HG03342 (cell line): ENCODE data around the gene PON1.

Experiments
- ATAC-seq: cut with Tn5 transposase; IDR thresholded peaks from one replicate; pipeline ENCODE4 v1.9.1; 2021; ENCODE audit warnings: mild to moderate bottlenecking, moderate library complexity; ENCODE audit not compliant: unreplicated experiment

Gene PON1

DNA sequence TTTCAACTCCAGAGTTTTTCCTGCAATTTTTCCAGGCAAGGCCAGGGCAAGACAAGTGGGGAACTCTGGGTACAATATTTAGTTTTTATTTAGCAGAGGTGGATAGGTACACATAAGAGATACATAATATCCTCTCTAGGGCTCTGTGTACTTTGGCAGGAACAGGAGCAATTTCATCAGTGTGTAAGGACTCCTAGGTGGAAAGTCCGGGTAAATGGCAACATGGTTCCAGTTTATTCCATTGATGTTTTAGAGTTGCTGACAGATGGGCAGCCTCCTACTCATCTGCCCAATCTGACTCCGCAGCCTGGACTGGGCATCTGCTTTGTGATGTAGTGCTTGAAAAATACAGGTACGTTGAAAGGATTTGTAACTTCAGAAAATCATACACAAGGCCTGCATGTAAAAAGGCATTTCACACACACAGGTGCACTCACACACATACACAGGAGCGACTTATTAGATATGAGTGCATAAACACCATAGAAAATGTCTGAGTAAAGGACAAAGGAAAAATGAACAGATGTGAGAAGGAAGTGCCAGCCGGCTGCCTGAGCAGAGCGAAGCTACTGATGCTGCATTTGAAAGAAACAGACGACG lies 5.7 kb downstream of the PON1 start:
- ATAC-seq, result no peak

DNA sequence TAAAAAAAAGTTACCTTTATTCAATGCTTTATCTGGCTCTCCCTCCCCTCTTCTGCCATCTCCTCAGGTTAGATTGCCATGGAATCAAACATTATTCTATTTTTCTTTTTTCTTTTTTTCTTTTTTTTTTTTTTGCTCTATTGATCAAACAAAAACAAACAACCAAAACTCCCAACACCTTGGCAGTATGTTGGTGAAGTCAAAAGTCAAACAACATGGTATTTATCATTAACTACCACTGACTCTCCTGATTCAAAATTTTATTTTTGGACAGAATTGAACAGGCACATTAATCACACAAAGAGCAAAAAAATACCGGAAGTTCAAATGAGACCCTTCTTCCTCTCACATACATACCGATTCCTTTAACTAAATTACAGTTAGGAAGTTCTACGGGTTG lies 6.4 kb downstream of the PON1 start:
- ATAC-seq, result no peak

DNA sequence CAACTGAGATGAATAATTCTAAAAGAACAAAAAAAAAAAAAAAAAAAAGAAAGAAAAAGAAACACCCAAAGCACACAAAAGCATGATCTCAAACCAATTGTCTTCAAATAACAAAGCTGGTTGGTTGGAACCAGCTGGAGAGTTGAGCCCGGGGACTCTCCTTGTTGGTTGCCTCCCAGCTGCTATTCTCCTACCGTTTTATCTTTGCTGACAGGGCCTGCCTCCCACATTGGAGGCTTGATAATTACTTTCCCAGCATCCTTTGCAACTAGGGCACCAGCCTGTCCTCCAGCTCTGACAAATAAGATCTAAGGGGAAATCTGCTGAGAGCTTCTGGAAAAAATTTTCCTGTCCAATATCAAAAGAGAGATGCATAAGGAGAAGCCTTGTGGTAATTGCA lies 6.8 kb downstream of the PON1 start:
- ATAC-seq, result no peak

DNA sequence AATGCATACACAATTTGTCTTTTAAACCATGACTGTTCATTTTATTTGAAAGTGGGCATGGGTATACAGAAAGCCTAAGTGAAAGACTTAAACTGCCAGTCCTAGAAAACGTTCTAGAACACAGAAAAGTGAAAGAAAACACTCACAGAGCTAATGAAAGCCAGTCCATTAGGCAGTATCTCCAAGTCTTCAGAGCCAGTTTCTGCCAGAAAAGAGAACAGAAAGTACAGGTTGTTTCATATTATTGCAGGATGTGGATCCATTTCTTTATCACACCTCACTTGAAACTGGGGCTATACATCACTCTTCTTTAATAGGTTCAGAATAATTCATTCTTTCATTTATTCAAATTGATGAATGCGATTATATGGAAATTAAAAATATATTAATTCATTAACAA lies 7.7 kb downstream of the PON1 start:
- ATAC-seq, result peak; percentile 90

DNA sequence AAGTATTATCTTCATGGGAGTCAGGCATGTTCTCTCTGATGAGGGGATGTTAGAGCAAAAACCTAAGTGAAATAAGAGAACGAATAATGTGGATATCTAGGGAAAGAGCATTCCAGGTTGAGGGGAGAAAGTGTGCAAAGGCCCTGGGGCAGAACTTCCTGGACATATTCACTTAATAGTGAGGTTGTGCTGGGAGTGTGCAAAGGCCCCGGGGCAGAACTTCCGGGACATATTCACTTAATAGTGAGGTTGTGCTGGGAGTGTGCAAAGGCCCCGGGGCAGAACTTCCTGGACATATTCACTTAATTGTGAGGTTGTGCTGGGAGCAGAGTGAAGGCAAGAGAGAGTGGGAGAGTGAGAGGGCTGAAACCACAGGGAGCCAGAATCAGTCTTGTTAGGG lies 11.8 kb downstream of the PON1 start:
- ATAC-seq, result no peak

DNA sequence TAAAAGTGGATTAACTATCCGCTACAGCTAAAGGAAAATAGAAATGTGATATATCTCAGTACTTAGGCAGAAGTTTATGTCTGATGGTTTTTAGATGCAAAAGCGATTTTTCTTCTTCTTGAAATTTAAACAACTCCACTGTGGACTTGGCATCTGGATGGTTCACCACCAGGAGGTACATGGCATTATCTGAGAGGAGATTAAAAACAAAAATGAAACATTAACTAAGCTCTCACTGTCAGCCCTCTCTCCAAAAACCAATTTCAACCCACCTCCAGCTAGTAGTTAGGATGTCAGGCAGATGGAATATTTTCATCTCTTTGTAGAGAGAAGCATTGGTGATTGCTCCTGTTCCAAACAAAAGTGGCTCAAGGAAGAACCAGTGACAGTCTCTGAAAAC lies 12.9 kb downstream of the PON1 start:
- no peak for ATAC-seq

DNA sequence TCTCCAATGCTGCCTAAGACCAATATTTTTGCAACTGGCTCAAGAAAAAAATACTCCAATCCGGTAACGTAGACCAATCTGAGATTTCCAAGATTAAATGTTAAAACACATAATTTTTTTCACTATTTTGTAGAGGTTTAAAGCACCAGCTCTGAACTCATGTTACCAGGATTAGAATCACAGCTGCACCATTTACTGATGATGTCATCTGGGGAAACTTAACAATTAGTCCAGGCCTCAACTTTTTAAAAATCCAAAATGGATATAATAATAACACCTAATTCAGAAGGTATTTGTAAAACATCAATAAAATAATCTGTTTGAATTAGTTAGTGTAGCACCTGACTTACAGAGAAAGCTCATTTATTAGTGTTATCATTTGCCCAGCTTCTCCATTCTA lies 14.4 kb downstream of the PON1 start:
- no peak for ATAC-seq

DNA sequence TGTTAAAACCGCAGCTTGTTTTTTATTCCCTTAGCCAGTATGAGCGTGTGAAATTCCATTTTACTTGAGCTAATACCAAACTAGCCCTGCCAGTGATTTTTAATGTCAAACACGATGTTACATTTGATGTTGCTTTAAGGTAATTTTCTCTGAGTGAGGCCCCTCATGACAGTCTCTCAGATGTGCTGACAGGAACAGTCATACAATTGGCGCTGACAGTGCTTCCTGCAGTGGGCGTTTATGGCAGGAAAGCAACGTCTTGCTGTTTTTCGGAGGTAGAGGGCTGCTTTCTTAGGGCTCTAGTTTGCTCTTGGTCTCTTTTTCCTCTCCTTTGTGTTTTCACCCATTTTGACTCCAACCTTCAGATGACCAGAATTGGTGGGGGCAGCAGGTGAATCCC lies 19.3 kb downstream of the PON1 start:
- ATAC-seq, result no peak

DNA sequence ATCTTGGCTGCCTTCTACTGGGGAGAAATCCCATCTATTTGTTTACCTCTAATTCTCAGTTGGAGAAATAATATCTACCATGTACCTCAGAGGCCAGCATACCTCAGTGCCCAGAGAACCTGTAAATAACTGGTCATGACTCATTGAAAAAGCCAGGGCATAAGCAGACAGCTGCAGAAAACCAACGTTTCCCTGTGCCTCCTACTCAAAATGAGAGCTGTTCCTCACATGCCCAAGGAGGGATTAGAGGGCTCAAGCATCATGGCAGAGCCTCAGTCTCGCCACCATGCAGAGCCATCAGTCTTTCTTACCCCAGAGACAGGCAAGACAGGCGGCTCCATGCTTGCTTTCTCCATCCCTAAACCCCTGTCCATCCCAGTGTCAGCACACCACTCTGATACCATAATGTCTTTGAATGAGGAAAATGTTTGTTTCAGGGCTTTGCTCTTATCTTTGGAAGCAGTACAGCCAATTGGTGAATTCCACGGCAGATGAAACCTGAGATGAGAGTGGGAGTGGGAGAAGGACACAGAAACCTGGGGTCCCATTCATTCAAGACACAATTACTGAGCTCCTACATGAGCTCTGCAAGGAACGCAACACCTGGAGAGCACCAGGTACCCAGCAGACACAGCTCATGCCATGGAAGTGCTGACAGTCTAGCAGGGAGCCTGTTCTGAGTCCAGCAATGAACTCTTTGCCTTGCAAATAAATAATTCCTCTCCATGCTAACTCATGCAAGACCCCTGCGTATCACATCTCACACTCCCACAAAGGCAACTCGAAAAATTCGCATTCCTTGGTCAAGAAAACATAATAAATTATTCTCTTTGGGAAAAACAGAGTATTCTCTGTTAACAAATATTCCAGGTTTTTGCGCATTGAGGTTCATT lies 21.1 kb downstream of the PON1 start:
- no peak for ATAC-seq

DNA sequence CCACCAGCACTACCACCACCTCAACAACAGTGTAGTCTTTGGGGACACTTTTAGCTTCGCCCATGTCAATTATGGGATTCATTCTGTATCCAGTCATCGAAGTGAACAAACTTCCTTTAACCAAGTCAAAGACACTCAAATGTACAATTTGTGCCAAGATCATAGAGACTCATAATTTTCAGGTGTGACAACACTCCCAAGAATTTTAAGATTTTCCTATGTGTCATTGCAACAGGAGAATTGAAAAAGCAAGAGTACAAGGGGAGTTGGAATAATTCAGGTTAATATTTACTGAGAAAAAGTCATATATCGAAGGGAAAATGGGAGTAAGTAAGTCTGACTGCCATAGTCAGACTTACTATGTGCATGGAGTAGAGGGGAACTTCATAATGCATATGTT lies 26.2 kb downstream of the PON1 start:
- no peak for ATAC-seq

DNA sequence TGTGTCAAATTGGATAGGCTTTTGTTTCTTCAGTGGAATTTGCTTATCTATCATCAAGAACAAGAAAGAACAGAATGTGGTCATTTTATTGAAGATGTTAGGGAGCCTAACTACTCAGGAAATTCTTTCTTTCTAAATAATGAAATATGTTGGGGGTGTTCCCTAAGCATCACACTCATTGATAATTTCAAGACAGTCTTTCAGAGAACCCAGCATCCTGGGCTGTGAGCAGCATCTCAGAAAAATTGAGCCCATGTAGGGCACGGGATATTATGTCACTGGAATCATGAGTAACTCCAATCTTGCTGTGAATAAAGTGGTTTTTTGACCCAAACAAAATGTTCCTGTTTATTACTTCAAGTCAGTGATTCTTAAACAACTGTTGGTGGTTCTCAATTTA lies 27.3 kb downstream of the PON1 start:
- ATAC-seq, result no peak

DNA sequence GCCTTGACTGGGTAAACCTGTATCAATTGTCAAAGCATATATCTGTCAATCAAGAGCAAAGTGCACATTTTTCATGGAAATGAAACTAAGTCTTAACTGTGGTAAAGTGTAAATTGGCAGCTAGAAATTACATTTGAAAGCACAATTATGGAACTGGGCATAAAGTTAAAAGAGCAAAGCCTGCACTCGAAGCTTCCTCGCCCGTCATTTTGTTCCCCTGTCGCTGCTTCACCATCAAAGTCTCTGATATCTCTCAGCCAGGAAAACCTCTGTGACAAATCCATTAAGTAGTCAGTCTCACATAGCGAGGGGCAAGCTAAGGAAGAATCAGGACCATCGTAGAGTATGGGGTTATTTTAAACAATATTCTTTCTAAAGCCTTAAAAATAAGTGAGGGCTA lies 27.9 kb downstream of the PON1 start:
- no peak for ATAC-seq

DNA sequence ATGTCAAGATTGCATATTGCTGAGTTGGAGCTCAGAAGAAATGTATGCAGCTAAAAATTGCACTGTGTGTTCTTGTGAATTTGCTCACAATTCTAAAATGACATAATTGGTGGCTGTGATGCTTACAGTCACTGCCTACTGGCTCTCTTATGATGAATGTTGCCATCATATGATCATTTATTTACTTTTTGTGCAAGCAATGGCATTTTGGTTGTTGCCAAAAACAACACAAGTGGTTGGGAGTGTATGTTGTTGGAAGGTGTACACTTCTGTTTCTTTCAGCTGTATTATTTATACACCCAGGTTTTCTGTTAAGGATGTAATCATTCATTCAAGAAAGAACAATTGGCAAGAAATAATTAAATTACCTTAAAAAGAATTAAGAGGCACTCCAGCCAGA lies 28.9 kb downstream of the PON1 start:
- no peak for ATAC-seq

DNA sequence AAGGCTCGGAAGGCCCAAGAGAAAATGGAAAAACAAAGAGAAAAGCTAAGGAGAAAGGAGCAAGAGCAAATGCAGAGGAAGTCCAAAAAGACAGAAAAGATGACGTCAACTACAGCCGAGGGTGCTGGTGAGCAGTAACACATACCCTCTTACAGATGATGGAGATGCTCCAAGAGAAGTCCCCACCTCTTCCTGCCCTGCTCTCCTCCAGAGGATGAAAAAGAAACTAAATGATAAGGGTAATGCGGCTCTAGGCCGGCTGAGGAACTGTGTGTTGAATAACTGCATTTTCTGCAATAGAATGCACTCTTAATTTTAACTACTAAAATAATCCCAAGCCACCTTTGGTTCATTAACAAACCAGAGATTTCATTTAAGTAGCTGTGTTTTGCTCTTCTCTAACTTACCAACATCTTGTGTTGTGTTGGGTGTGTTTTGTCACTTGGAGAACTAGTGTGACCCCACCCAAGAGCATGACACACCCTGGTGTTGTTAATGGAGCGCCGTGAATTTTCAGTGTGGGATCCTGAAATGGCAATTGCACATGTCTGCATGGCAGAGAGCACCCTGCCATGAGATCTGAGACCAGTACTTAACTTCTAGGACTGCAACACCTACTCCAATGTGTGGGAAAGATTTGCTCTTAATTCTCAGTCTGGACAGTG lies 34.0 kb downstream of the PON1 start:
- no peak for ATAC-seq

DNA sequence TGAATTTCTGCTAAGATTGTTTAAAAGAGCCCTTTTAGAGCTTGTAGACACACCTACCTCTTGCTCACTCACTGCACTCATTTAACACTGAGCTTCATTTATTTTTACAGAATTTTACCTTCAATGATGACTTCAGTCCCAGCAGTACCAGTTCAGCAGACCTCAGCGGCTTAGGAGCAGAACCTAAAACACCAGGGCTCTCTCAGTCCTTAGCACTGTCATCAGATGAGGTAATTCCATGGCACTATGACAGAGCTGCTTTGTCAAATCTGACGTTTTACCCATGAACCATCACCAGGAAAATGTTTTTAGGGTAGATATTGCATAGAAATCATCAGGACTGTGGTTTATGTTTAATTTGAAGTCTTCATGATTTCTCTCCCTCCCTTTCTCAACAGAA lies 38.2 kb downstream of the PON1 start:
- ATAC-seq, result no peak

DNA sequence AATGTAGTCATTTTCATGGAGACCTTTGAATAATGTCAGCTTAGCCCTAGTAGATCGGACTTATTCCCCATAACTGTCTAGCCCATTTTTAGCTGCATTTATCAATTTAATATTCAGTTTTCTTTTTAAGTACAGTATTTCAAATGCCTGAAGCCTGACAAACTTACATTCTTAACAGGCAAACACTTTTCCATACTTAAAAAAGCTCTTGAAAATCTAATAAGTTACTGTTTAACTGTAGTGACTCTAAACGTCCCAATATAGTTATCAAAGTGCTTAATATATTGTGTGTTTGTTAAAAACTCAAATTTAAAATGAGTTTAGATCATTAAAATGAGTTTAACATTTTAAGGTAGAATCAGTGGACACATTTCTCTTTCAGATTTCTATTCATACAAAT lies 44.9 kb downstream of the PON1 start:
- no peak for ATAC-seq

DNA sequence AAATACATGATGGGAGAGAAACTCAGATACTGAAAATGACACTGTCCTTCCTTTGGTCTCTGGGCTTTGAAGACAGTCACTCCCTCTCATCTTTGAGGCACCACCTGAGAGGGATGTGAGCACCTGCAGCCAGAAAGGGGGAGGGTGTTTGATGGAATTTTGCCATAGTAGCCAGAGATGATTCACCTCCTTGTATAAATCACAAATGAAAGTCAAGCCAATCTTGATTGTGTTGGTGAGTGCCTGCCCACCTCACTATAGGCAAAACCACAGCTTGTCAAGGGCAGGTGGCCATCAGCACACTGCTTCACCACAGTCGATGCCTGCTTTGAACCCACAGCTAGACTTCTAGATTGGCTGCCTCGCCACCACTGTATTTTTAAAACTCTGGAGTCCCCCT lies 48.2 kb downstream of the PON1 start:
- no peak for ATAC-seq

DNA sequence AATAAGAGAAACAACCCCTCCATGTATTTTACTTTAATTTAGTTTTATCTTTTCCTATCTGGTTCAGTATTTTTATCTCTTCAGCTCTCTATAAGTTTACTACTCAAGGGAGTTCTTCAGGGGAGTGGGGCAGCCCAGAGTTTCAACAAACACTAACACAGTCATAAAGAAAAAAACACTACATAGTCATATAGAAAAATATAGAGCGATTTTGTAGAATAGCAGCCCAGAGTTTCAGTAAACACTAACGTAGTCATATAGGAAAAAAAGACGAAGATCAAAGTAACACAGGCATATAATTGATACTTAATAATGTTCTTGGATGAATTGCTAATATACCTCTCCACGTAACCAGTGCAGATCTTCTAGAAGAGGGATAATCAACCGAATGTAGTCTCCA lies 54.7 kb downstream of the PON1 start:
- no peak for ATAC-seq

DNA sequence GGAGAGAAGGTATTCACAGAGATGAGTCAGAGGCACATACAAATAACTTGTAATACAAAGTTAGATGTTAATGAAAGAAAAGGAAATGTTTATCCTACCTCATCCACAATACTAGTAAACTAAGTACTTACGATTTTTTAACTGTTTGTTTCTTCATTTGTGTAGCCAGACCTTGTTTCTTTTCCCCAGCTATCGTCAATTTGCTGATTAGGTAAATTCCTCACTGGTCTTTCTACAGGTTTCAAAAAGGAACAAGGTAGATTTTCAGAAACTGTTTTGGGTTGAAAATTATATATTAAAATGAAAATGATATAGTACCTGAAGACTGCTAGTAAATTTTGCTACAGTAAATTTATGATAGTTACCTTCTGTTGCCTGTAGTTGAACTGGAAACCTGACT lies 56.6 kb downstream of the PON1 start:
- no peak for ATAC-seq

DNA sequence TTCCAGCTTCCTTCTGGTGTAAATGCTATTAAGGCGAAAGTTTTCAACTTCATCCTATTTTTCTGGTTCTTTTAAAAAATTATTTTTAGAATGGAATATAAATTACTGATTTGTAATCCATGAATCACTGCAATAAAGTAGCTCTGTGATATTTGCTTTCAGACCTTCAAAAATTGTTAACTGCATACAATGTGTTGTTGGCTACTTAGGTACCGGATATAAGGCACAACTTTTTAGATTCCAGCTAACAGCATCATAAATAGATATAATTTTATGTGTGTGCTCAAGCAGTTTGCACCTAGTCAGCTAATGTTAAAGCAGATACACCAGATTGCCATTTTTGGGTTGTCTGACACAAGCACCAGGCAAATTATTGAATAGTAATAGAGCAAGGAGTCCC lies 58.7 kb downstream of the PON1 start:
- ATAC-seq, result no peak

DNA sequence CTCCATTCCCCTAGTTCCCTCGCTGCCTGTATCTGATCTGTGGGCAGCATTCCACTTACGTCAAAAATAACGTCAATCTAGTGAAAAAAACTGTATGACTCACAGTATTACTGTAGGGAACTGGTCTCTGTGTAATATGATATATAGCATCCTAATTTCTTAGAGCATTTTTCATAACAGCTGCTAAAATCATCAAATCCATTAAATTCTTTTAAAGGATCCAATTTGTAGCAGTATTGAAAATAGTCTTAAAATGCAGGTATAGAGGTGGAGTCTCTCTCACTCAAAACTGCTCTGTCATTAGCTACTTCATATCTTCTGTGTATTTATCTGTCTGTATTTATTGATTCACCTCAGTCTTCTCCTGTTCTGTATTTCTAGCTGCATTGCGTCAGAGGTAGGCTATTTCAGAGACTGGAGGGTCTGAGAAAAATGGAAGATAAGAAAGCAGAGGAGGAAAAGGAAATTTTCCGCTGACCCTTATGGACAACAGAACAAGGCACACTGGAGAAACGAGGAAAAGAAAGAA lies 59.9 kb downstream of the PON1 start:
- no peak for ATAC-seq

DNA sequence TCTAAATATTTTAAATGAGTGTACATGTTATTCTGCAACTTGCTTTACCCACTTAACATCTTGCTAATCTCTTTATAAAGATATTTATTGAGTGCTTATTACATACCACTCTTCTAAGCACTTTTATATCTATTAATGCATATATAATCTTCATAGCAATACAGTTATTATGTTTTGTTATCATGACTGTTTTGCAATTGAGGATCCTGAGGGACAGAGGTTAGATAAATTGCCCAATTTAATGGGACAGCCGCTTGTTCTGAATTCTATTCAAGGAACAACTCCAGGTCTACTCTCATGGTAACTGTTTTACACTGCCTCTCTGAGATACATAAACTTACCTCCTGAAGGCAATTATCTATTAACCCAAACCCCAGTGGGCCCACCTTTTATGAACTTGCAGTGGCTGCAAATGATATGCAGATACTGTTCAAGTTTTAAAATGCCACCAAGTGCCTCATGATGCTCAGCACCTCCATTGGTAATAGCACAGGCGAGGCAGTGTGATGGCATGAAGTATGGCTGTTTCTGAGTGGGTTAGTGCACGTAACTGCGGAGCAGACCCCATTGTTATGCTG lies 60.5 kb downstream of the PON1 start:
- ATAC-seq, result no peak
